Measurements from ENCODE around the gene UBE2D2.

Gene UBE2D2

DNA sequence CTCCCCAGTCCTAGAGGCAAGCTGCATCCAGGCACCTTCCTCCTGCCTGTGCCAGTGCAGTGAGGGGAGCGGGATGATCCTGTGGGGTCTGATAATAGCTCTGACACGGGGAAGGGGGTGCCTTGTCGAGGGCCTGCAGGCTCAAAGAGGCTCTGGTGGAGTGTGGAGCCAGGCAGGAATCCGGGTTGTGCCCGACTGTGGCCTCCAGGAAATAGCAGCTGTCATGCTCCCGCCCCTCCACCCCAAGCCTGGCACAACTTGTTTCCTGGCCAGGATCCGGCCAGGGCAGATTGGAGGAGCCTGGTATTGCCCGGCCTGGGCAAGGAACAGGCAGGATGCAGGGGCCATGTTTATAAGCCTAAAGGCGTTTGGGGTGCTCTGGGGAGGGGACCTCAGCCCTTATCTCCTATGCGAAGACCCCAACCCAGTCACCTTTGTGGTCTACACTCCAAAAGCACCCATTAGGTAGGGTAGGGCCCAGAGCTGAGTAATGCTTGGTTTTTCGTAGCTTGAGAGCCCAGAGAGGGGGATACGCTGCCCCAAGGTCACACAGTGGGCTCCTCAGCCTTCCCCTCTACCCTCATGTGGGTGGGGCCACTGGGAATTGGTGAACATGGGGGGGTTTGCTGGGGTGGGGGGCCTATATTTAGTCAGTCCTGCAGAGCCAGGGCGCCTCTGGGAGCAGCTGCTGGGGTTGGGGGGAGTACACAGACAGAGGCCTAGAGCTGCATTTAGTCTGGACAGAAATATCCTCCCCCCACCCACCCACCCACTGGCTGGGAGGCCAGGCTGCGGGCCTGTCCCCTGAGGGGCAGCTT lies 99.2 kb downstream of the UBE2D2 start:
- Histone ChIP-seq H3K27me3 (replicated peaks; ENCODE audit: control insufficient read depth, insufficient read depth, low read length) (no peaks in the 10 kb centered on the region), H3K4me1 (ENCODE audit: control insufficient read depth, insufficient read depth, low read length) (peaks cover 71% of the 10 kb centered on the region), H3K9me3 (ENCODE audit: control insufficient read depth, low read length) (no peaks in the 10 kb centered on the region), H3K36me3 (ENCODE audit: control insufficient read depth, insufficient read depth, low read length, severe bottlenecking) (no peaks in the 10 kb centered on the region), H3K9ac (ENCODE audit: low read length) (peak overlapping the region; percentile 91), H3K4me3 (ENCODE audit: low read length) (peak overlapping the region; percentile 74)
- peak; percentile 70 for DNase-seq (ENCODE audit: low read depth)

DNA sequence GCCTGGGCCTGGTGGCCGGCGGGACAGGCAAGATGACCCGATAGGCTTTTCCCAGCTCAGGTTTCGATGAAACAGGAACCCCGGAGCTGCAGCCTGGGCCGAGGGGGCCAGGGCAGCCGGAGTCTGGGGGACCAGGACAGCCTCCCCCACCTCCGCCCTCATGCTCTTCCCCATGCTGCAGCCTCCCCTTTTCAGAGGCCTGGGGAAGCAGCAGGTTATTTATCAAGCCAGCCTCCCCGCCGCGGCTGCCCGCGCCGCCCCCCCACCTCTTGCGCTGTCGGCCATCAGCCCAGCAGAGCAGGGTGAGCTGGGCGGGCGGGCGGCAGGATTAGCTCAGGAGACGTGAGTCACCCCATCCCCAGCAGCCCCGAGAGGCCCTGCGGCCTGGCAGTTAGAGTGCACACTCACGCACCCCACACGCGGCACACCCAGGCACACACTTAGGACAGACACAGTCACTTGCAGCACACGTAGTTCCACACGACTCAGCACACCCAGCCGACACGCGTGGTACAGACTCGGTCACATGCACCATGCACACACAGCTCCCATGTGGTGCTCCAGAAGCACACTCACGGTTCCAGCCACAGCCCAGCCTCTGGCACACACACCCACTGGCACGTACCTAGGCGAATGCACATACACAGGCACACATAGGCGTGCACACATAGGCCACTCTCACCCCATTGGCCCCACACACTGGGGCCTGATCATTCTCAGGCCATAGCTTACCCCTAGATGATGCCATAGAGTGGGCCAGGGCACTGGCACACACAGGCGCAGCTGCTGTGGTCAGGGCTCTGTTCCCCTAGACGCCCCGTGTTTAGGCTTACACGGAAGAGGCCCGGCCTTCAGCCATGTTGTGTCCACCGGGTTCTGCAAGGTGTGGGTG lies 100.0 kb downstream of the UBE2D2 start:
- H3K4me3 ChIP-seq (ENCODE audit: low read length) = peak overlapping the region; percentile 19
- H3K9me3 ChIP-seq (ENCODE audit: control insufficient read depth, low read length) = no peaks in the 10 kb centered on the region
- peak; percentile 97 for DNase-seq (ENCODE audit: low read depth)
- H3K36me3 ChIP-seq (ENCODE audit: control insufficient read depth, insufficient read depth, low read length, severe bottlenecking) = no peaks in the 10 kb centered on the region
- peaks cover 64% of the 10 kb centered on the region for H3K4me1 ChIP-seq (ENCODE audit: control insufficient read depth, insufficient read depth, low read length)
- H3K27me3 ChIP-seq (replicated peaks; ENCODE audit: control insufficient read depth, insufficient read depth, low read length) = no peaks in the 10 kb centered on the region
- peak overlapping the region; percentile 77 for H3K9ac ChIP-seq (ENCODE audit: low read length)

GRCh38 chr5:139662617-139663016 lies 101.5 kb downstream of the UBE2D2 start:
- no peak overlapping the region for H3K4me3 ChIP-seq (ENCODE audit: low read length)
- no peaks in the 10 kb centered on the region for H3K36me3 ChIP-seq (ENCODE audit: control insufficient read depth, insufficient read depth, low read length, severe bottlenecking)
- no peaks in the 10 kb centered on the region for H3K27me3 ChIP-seq (replicated peaks; ENCODE audit: control insufficient read depth, insufficient read depth, low read length)
- DNase-seq (ENCODE audit: low read depth) = no peak
- peaks cover 67% of the 10 kb centered on the region for H3K4me1 ChIP-seq (ENCODE audit: control insufficient read depth, insufficient read depth, low read length)
- H3K9me3 ChIP-seq (ENCODE audit: control insufficient read depth, low read length) = no peaks in the 10 kb centered on the region
- H3K9ac ChIP-seq (ENCODE audit: low read length) = peak overlapping the region; percentile 77

GRCh38 chr5:139663207-139664085 lies 102.3 kb downstream of the UBE2D2 start:
- Histone ChIP-seq H3K9me3 (ENCODE audit: control insufficient read depth, low read length) (no peaks in the 10 kb centered on the region), H3K9ac (ENCODE audit: low read length) (no peak overlapping the region), H3K36me3 (ENCODE audit: control insufficient read depth, insufficient read depth, low read length, severe bottlenecking) (no peaks in the 10 kb centered on the region), H3K4me3 (ENCODE audit: low read length) (no peak overlapping the region), H3K27me3 (replicated peaks; ENCODE audit: control insufficient read depth, insufficient read depth, low read length) (no peaks in the 10 kb centered on the region), H3K4me1 (ENCODE audit: control insufficient read depth, insufficient read depth, low read length) (peaks cover 67% of the 10 kb centered on the region)
- DNase-seq (ENCODE audit: low read depth) = no peak

DNA sequence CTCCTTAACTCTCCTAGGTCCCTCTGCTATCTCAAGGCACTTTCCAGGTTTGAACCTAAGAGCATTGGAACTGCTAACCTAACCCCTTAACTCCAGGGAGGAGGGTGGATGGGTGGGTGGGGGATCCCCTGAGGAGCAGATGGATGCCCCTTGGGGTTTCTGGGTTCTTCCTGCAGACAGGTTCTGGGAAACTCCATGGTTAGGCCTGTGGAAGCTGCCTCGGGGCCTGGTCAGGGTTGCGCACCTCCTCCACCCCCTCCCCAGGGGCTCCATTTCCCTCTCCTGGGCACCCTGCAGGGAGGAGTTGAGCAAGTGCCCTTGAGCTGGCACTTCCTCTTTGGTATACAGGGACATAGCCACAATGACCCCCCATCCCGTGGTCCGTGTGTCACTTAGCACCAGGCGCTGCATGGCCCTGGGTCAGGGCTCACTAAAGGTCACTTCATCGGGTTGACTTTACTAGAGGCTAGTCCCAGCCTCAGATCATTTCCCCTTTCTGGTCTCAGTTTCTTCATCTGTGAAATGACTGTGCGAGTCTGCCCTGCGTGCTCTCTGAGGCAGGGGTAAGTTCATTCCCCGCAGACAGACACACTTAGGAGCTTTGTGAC lies 103.1 kb downstream of the UBE2D2 start:
- Histone ChIP-seq H3K9me3 (ENCODE audit: control insufficient read depth, low read length) (no peaks in the 10 kb centered on the region), H3K27me3 (replicated peaks; ENCODE audit: control insufficient read depth, insufficient read depth, low read length) (no peaks in the 10 kb centered on the region), H3K9ac (ENCODE audit: low read length) (no peak overlapping the region), H3K36me3 (ENCODE audit: control insufficient read depth, insufficient read depth, low read length, severe bottlenecking) (no peaks in the 10 kb centered on the region), H3K4me1 (ENCODE audit: control insufficient read depth, insufficient read depth, low read length) (peaks cover 67% of the 10 kb centered on the region), H3K4me3 (ENCODE audit: low read length) (no peak overlapping the region)
- no peak for DNase-seq (ENCODE audit: low read depth)

DNA sequence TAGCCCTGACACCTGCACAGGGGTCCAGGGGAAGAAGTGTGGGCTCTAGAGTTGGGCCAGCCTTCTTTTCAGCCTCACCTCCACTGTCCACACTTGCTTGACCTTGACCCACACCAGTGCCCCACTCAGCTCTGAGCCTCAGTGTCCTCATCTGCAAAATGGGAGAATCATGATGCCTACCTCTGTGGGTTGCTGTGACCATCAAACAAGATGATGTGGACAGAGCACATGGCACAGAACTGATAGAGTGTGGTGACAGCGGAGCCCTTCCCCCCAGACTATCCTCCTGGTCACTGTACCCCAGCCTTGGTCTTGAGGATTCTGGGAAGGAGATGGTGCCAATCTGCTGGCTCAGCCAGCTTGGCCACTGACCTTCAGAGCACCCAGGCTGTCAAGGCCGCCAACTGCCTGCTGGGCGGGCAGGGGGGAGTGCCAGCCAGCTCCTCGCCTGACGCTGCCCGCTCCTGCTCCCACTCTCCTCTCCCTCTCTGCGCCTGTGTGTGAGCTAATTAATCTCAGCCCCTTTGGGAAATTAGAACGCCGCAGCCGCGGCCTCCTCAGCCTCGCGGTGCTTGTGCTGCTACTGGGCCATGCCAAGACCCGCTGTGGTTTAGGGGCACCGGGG lies 103.7 kb downstream of the UBE2D2 start:
- Histone ChIP-seq H3K9ac (ENCODE audit: low read length) (no peak overlapping the region), H3K36me3 (ENCODE audit: control insufficient read depth, insufficient read depth, low read length, severe bottlenecking) (no peaks in the 10 kb centered on the region), H3K4me3 (ENCODE audit: low read length) (no peak overlapping the region), H3K27me3 (replicated peaks; ENCODE audit: control insufficient read depth, insufficient read depth, low read length) (no peaks in the 10 kb centered on the region), H3K9me3 (ENCODE audit: control insufficient read depth, low read length) (no peaks in the 10 kb centered on the region), H3K4me1 (ENCODE audit: control insufficient read depth, insufficient read depth, low read length) (peaks cover 63% of the 10 kb centered on the region)
- no peak for DNase-seq (ENCODE audit: low read depth)

- no peaks in the 10 kb centered on the region for H3K36me3 ChIP-seq (ENCODE audit: control insufficient read depth, insufficient read depth, low read length, severe bottlenecking)
- H3K9ac ChIP-seq (ENCODE audit: low read length) = no peak overlapping the region
- DNase-seq (ENCODE audit: low read depth) = no peak
- no peaks in the 10 kb centered on the region for H3K27me3 ChIP-seq (replicated peaks; ENCODE audit: control insufficient read depth, insufficient read depth, low read length)
- H3K4me3 ChIP-seq (ENCODE audit: low read length) = no peak overlapping the region
- H3K9me3 ChIP-seq (ENCODE audit: control insufficient read depth, low read length) = no peaks in the 10 kb centered on the region
- H3K4me1 ChIP-seq (ENCODE audit: control insufficient read depth, insufficient read depth, low read length) = peaks cover 56% of the 10 kb centered on the region
Observed at GRCh38 chr5:139665626-139666025, 104.5 kb downstream of the UBE2D2 start.

DNA sequence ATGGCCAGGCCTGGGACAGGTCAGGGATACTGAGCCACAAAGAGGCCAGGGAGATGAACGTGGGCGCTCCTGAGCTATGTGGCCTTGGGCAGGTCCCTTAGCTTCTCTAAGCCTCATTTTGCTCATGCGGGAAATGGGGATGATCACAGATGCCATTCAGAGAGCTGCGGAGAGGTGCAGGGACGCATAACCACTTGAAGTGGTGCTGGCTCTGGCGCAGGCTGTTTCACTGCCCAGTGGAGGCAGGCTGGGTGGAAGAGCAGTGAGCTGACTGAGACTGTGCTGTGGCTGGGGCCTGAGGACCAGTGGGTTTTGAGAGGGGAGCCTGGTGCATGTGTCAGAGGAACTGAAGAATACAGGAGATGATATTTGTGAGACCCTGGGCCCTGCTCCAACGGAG lies 105.4 kb downstream of the UBE2D2 start:
- no peak for DNase-seq (ENCODE audit: low read depth)

GRCh38 chr5:139667001-139667729 lies 106.0 kb downstream of the UBE2D2 start:
- no peak for DNase-seq (ENCODE audit: low read depth)
- no peaks in the 10 kb centered on the region for H3K9me3 ChIP-seq (ENCODE audit: control insufficient read depth, low read length)
- no peaks in the 10 kb centered on the region for H3K36me3 ChIP-seq (ENCODE audit: control insufficient read depth, insufficient read depth, low read length, severe bottlenecking)
- peak overlapping the region; percentile 77 for H3K4me3 ChIP-seq (ENCODE audit: low read length)
- peaks cover 58% of the 10 kb centered on the region for H3K4me1 ChIP-seq (ENCODE audit: control insufficient read depth, insufficient read depth, low read length)
- H3K27me3 ChIP-seq (replicated peaks; ENCODE audit: control insufficient read depth, insufficient read depth, low read length) = no peaks in the 10 kb centered on the region
- H3K9ac ChIP-seq (ENCODE audit: low read length) = peak overlapping the region; percentile 89

More for the DNA sequence above, 105.4 kb downstream of the UBE2D2 start:
- Histone ChIP-seq H3K36me3 (ENCODE audit: control insufficient read depth, insufficient read depth, low read length, severe bottlenecking) (no peaks in the 10 kb centered on the region), H3K4me3 (ENCODE audit: low read length) (no peak overlapping the region), H3K9ac (ENCODE audit: low read length) (peak overlapping the region; percentile 89), H3K4me1 (ENCODE audit: control insufficient read depth, insufficient read depth, low read length) (peaks cover 61% of the 10 kb centered on the region), H3K27me3 (replicated peaks; ENCODE audit: control insufficient read depth, insufficient read depth, low read length) (no peaks in the 10 kb centered on the region), H3K9me3 (ENCODE audit: control insufficient read depth, low read length) (no peaks in the 10 kb centered on the region)

DNA sequence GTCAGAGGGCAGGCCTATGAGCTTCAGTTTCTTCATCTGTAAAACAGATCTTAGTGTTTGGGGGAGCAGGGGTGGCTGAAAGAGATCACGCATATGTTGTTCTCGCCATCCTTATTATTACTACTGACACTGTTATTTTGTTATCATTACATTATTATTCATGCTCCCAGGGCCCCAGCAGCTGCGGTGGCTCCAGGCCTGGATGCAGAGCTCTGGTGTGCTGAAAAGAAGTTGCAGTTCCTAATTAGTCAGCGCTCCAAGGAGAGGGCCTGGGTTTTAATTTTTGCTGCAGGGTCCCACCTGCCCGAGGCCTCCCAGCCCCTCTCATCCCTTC lies 106.6 kb downstream of the UBE2D2 start:
- H3K27me3 ChIP-seq (replicated peaks; ENCODE audit: control insufficient read depth, insufficient read depth, low read length) = no peaks in the 10 kb centered on the region
- H3K9me3 ChIP-seq (ENCODE audit: control insufficient read depth, low read length) = no peaks in the 10 kb centered on the region
- H3K9ac ChIP-seq (ENCODE audit: low read length) = peak overlapping the region; percentile 89
- H3K36me3 ChIP-seq (ENCODE audit: control insufficient read depth, insufficient read depth, low read length, severe bottlenecking) = no peaks in the 10 kb centered on the region
- H3K4me3 ChIP-seq (ENCODE audit: low read length) = peak overlapping the region; percentile 77
- DNase-seq (ENCODE audit: low read depth) = no peak
- peaks cover 57% of the 10 kb centered on the region for H3K4me1 ChIP-seq (ENCODE audit: control insufficient read depth, insufficient read depth, low read length)
